K562 (cell line): ENCODE results near the gene ATP6V1A.
"Not testable (repeated sequence)": the region's sequence is repeated elsewhere in the genome, so short reads cannot be mapped to it uniquely, and the experiment has no call there.

ENCODE experiments used
- ADNP ChIP-seq: fragments of 200-800 bp; sonication (Bioruptor generic); IDR thresholded peaks from 2 replicates; pipeline ENCODE4 v1.6.1; 2016; ENCODE audit warnings: missing genetic modification characterization, missing compliant biosample characterization
- EP300 ChIP-seq: IDR thresholded peaks from 2 replicates; pipeline ENCODE4 v1.6.1; 2012; ENCODE audit warnings: low read length, improper control_type of control experiment
- NFYB ChIP-seq: IDR thresholded peaks from 2 replicates; pipeline ENCODE4 v1.6.1; 2011; ENCODE audit warnings: mild to moderate bottlenecking, moderate library complexity; ENCODE audit not compliant: insufficient read length; ENCODE audit errors: extremely low read depth
- TARDBP ChIP-seq: fragments of 450-650 bp; IDR thresholded peaks from 2 replicates; pipeline ENCODE4 v1.6.1; 2016
- TF ChIP-seq, protein P1 (sequence below), 3 experiments: IDR thresholded peaks in 2 of 3; conservative IDR thresholded peaks in 1 of 3; 2 replicates each; pipeline ENCODE4 v1.5.1; 2011 to 2012; ENCODE audit warnings: low read length in 3 of 3, mild to moderate bottlenecking in 3 of 3, control low read depth in 2 of 3, improper control_type of control experiment in 1 of 3, inconsistent platforms in 1 of 3, low read depth in 1 of 3, mixed read lengths in 1 of 3, moderate library complexity in 1 of 3; ENCODE audit not compliant: insufficient read depth in 2 of 3

GRCh38 chr3:113849071-113849470 lies 102.2 kb downstream of the ATP6V1A start:
- not testable (repeated sequence) for TF ChIP-seq NFYB, ADNP, TARDBP, EP300
- TF ChIP-seq, protein P1, sequence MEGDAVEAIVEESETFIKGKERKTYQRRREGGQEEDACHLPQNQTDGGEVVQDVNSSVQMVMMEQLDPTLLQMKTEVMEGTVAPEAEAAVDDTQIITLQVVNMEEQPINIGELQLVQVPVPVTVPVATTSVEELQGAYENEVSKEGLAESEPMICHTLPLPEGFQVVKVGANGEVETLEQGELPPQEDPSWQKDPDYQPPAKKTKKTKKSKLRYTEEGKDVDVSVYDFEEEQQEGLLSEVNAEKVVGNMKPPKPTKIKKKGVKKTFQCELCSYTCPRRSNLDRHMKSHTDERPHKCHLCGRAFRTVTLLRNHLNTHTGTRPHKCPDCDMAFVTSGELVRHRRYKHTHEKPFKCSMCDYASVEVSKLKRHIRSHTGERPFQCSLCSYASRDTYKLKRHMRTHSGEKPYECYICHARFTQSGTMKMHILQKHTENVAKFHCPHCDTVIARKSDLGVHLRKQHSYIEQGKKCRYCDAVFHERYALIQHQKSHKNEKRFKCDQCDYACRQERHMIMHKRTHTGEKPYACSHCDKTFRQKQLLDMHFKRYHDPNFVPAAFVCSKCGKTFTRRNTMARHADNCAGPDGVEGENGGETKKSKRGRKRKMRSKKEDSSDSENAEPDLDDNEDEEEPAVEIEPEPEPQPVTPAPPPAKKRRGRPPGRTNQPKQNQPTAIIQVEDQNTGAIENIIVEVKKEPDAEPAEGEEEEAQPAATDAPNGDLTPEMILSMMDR (IDR thresholded peaks at IDR 0.05 in 2 of 3, conservative IDR thresholded peaks at IDR 0.05 in 1 of 3; ENCODE audit: insufficient read depth in 2 of 3, low read depth in 1 of 3, low read length in 3 of 3): not testable (repeated sequence)
